ENCODE data around the gene DSC2. TPM values are rescaled to one million over a fixed set of nuclear protein-coding genes. Genes with fewer than 3 reads are reported as not detected.
"Not testable (repeated sequence)": the region's sequence is repeated elsewhere in the genome, so short reads cannot be mapped to it uniquely, and the experiment has no call there.

Gene DSC2
- total RNA-seq, 1 donor from 2014 or later: 34.1 TPM

GRCh38 chr18:31050635-31051034, 51.6 kb downstream of the DSC2 start:
- DNase-seq (no peak), ATAC-seq (no peak)
- intact Hi-C loops (cut with micrococcal nuclease): no loop called here

- ATAC-seq: no peak
- intact Hi-C loops (cut with micrococcal nuclease): no loop called here
Measured at GRCh38 chr18:31049189-31049588, 53.0 kb downstream of the DSC2 start.

GRCh38 chr18:31048216-31048615, 54.0 kb downstream of the DSC2 start:
- intact Hi-C loops (cut with micrococcal nuclease): no loop called here
- ATAC-seq (no peak), DNase-seq (no peak)

More at GRCh38 chr18:31049189-31049588, 53.0 kb downstream of the DSC2 start:
- DNase-seq: no peak

- intact Hi-C loops (cut with micrococcal nuclease): no loop called here
- ATAC-seq (no peak), DNase-seq (no peak)
Measured at GRCh38 chr18:31046916-31047315, 55.3 kb downstream of the DSC2 start.

GRCh38 chr18:31045599-31045998, 56.6 kb downstream of the DSC2 start:
- ATAC-seq (no peak), DNase-seq (no peak)
- intact Hi-C loops (cut with micrococcal nuclease): no loop called here

- ATAC-seq (no peak), DNase-seq (no peak)
- intact Hi-C loops (cut with micrococcal nuclease): no loop called here
Measured at GRCh38 chr18:31044926-31045325, 57.3 kb downstream of the DSC2 start.

GRCh38 chr18:31043709-31044108, 58.5 kb downstream of the DSC2 start:
- DNase-seq (no peak), ATAC-seq (no peak)
- intact Hi-C loops (cut with micrococcal nuclease): no loop called here

GRCh38 chr18:31042406-31043181, 59.6 kb downstream of the DSC2 start, which contains the start of gene DSC3:
TSS of gene DSC3 (minus strand) at chr18:31042742. CDS start at chr18:31042660, 82 bp downstream.
- peak; percentile 53 for ATAC-seq
- intact Hi-C loops (cut with micrococcal nuclease): no loop called here
- peak; percentile 40 for DNase-seq

GRCh38 chr18:31042084-31042405, 60.2 kb downstream of the DSC2 start:
- intact Hi-C loops (cut with micrococcal nuclease): no loop called here
- ATAC-seq (no peak), DNase-seq (no peak)

GRCh38 chr18:31041271-31042083, 60.7 kb downstream of the DSC2 start:
- DNase-seq (peak; percentile 23), ATAC-seq (no peak)
- intact Hi-C loops (cut with micrococcal nuclease): no loop called here

GRCh38 chr18:31040686-31041270, 61.4 kb downstream of the DSC2 start:
- ATAC-seq (no peak), DNase-seq (no peak)
- intact Hi-C loops (cut with micrococcal nuclease): no loop called here

- intact Hi-C loops (cut with micrococcal nuclease): no loop called here
- DNase-seq: no peak
- ATAC-seq: no peak
Measured at GRCh38 chr18:31039426-31039825, 62.8 kb downstream of the DSC2 start.

GRCh38 chr18:31037686-31038085, 64.5 kb downstream of the DSC2 start:
- intact Hi-C loops (cut with micrococcal nuclease); ATAC-seq; DNase-seq: not testable (repeated sequence)

GRCh38 chr18:31034541-31034940, 67.7 kb downstream of the DSC2 start:
- no peak for ATAC-seq
- no peak for DNase-seq
- intact Hi-C loops (cut with micrococcal nuclease): no loop called here

- ATAC-seq: no peak
- DNase-seq: no peak
- intact Hi-C loops (cut with micrococcal nuclease): no loop called here
Measured at GRCh38 chr18:31030574-31031278, 71.5 kb downstream of the DSC2 start.

- intact Hi-C loops (cut with micrococcal nuclease): no loop called here
- DNase-seq: no peak
- ATAC-seq: no peak
Measured at GRCh38 chr18:31015715-31016434, 86.3 kb downstream of the DSC2 start.

GRCh38 chr18:31011455-31011854, 90.8 kb downstream of the DSC2 start:
- intact Hi-C loops (cut with micrococcal nuclease): not testable (repeated sequence)

GRCh38 chr18:31010601-31011000, 91.6 kb downstream of the DSC2 start:
- DNase-seq (no peak), ATAC-seq (no peak)
- intact Hi-C loops (cut with micrococcal nuclease): no loop called here

More at GRCh38 chr18:31011455-31011854, 90.8 kb downstream of the DSC2 start:
- not testable (repeated sequence) for ATAC-seq, DNase-seq
